Testis (tissue), 3 donors: ENCODE results near the gene MAEA. TPM values are rescaled to one million over a fixed set of nuclear protein-coding genes. Genes with fewer than 3 reads are reported as not detected.
"Not testable (repeated sequence)": the region's sequence is repeated elsewhere in the genome, so short reads cannot be mapped to it uniquely, and the experiment has no call there.

Experiments used
- DNase-seq: peaks from one replicate; pipeline ENCODE4 v3.0.0-alpha.2; 2019
- H3K27ac ChIP-seq, 2 donors: fragments of 200-600 bp; sonication (generic); one replicate each; pipeline ENCODE4 v1.5.1; 2019
- H3K27me3 ChIP-seq: fragments of 200-600 bp; sonication (generic); one replicate; pipeline ENCODE4 v1.5.1; 2019
- H3K36me3 ChIP-seq: fragments of 200-600 bp; sonication (generic); one replicate; pipeline ENCODE4 v1.5.1; 2017; ENCODE audit warnings: low read depth; ENCODE audit errors: missing control alignments
- H3K4me1 ChIP-seq: fragments of 200-600 bp; sonication (generic); one replicate; pipeline ENCODE4 v1.5.1; 2019
- H3K4me3 ChIP-seq, 2 donors: fragments of 200-600 bp; sonication (generic); one replicate each; pipeline ENCODE4 v1.5.1; 2017 to 2019
- H3K9me3 ChIP-seq: fragments of 200-600 bp; sonication (generic); one replicate; pipeline ENCODE4 v1.5.1; 2017
- CTCF ChIP-seq, 3 experiments: fragments of 450-650 bp in 2 of 3; fragments of 200-600 bp in 1 of 3; sonication (generic) in 1 of 3; IDR thresholded peaks; one replicate each; pipeline ENCODE4 v1.5.1; 2016 to 2019; ENCODE audit warnings: antibody characterized with exemption in 3 of 3, mild to moderate bottlenecking in 2 of 3, moderate library complexity in 1 of 3
- POLR2A ChIP-seq: fragments of 450-650 bp; IDR thresholded peaks from one replicate; pipeline ENCODE4 v1.6.1; 2017; ENCODE audit warnings: antibody characterized with exemption, mild to moderate bottlenecking, moderate library complexity
- WGBS, 2 donors: methylation state at CpG; one replicate each; pipeline ENCODE4 v1.1.5; 2018; 5-methylcytosine and 5-hydroxymethylcytosine counted together
- intact Hi-C: fragments of 100-400 bp; cut with DNase I; formaldehyde crosslinking; loops from one replicate; pipeline ENCODE4 v1.15.1; 2023; ENCODE audit warnings: low total_unique reads
- polyA plus RNA-seq: library from polyadenylated mRNA; stranded (reverse); fragments of 350-450 nt; fragmentation: Illumina TruSeq; extraction: RNeasy Lipid Tissue Mini Kit (QIAGEN cat#74804); gene quantifications from one replicate; pipeline ENCODE4 v1.2.3, GENCODE V29; 2014; ENCODE audit warnings: low read depth, low replicate concordance; ENCODE audit not compliant: insufficient read depth
- total RNA-seq, 2 donors: library from RNA; depleted of rRNA; stranded (reverse); fragments of >200 nt; gene quantifications; one replicate each; pipeline ENCODE4 v1.2.3, GENCODE V29; 2016

The MAEA gene
- total and polyA plus RNA-seq, 3 donors from 2014 or later = 71.2 to 129 (median 94.2) TPM

GRCh38 chr4:1334579-1334895 is 44.8 kb downstream of the MAEA start:
- no peaks in the 10 kb centered on the region for H3K9me3 ChIP-seq
- H3K4me3 ChIP-seq = no peak overlapping the region
- TF ChIP-seq POLR2A = no peak
- TF ChIP-seq CTCF (IDR thresholded peaks at IDR 0.05) = no peak
- H3K27ac ChIP-seq = no peak overlapping the region
- H3K4me1 ChIP-seq = no peaks in the 10 kb centered on the region
- DNase-seq = no peak
- 91 to 97% methylated on average over 3 to 6 of the region's 6 CpGs for WGBS, 2 donors
- no peaks in the 10 kb centered on the region for H3K27me3 ChIP-seq
- no peaks in the 10 kb centered on the region for H3K36me3 ChIP-seq
- intact Hi-C loops = no loop called here

GRCh38 chr4:1335193-1335883 is 45.6 kb downstream of the MAEA start:
- H3K36me3 ChIP-seq, H3K27ac ChIP-seq, H3K9me3 ChIP-seq, DNase-seq, H3K4me1 ChIP-seq, H3K4me3 ChIP-seq, intact Hi-C loops, H3K27me3 ChIP-seq: not testable (repeated sequence)
- 84 to 98% methylated on average over 4 of the region's 4 CpGs for WGBS, 2 donors

GRCh38 chr4:1336088-1336491 is 46.4 kb downstream of the MAEA start:
- H3K4me3 ChIP-seq = no peak overlapping the region
- H3K27ac ChIP-seq = no peak overlapping the region
- TF ChIP-seq CTCF (IDR thresholded peaks at IDR 0.05) = no peak
- no peak for TF ChIP-seq POLR2A
- WGBS, 2 donors = 93 to 96% methylated on average over 7 of the region's 7 CpGs
- no peak for DNase-seq
- H3K27me3 ChIP-seq = no peaks in the 10 kb centered on the region
- H3K4me1 ChIP-seq = no peaks in the 10 kb centered on the region
- no peaks in the 10 kb centered on the region for H3K9me3 ChIP-seq
- no peaks in the 10 kb centered on the region for H3K36me3 ChIP-seq
- intact Hi-C loops = no loop called here

GRCh38 chr4:1337376-1337831 is 47.7 kb downstream of the MAEA start:
- 91 to 95% methylated on average over 11 of the region's 11 CpGs for WGBS, 2 donors
- intact Hi-C loops = no loop called here
- no peaks in the 10 kb centered on the region for H3K36me3 ChIP-seq

More at GRCh38 chr4:1337376-1337831, 47.7 kb downstream of the MAEA start:
- no peaks in the 10 kb centered on the region for H3K27me3 ChIP-seq
- no peak overlapping the region for H3K4me3 ChIP-seq
- H3K9me3 ChIP-seq = no peaks in the 10 kb centered on the region
- no peak overlapping the region for H3K27ac ChIP-seq
- no peak for TF ChIP-seq CTCF (IDR thresholded peaks at IDR 0.05)
- no peak for TF ChIP-seq POLR2A
- no peaks in the 10 kb centered on the region for H3K4me1 ChIP-seq
- no peak for DNase-seq
